H9 (cell line): ENCODE data around the gene FCN2. TPM values are rescaled to one million over a fixed set of nuclear protein-coding genes. Genes with fewer than 3 reads are reported as not detected.

Experiments
- DNase-seq: peaks from one replicate; pipeline ENCODE4 v3.0.0-alpha.2; 2017
- H2AFZ ChIP-seq: one replicate; pipeline ENCODE4 v1.6.1; 2013; ENCODE audit warnings: mild to moderate bottlenecking, low read length, control low read depth, moderate library complexity
- H2AK5ac ChIP-seq: 2 replicates; pipeline ENCODE4 v1.6.1; 2013; ENCODE audit warnings: low read length, control low read depth, mixed read lengths; ENCODE audit not compliant: insufficient read length
- H2BK120ac ChIP-seq: one replicate; pipeline ENCODE4 v1.6.1; 2013; ENCODE audit warnings: low read depth, mild to moderate bottlenecking, low read length, control low read depth, inconsistent platforms; ENCODE audit not compliant: poor library complexity, severe bottlenecking
- H2BK12ac ChIP-seq: 2 replicates; pipeline ENCODE4 v1.6.1; 2013; ENCODE audit warnings: low read length, control low read depth, mixed read lengths, low read depth; ENCODE audit not compliant: insufficient read length
- H2BK15ac ChIP-seq: 2 replicates; pipeline ENCODE4 v1.6.1; 2013; ENCODE audit warnings: low read depth, low read length, control low read depth
- H2BK20ac ChIP-seq: one replicate; pipeline ENCODE4 v1.6.1; 2013; ENCODE audit warnings: low read depth, mild to moderate bottlenecking, low read length, control low read depth, inconsistent platforms; ENCODE audit not compliant: poor library complexity, severe bottlenecking
- H2BK5ac ChIP-seq: 2 replicates; pipeline ENCODE4 v1.6.1; 2013; ENCODE audit warnings: low read length, control low read depth, mixed read lengths; ENCODE audit not compliant: insufficient read length
- H3K14ac ChIP-seq: 2 replicates; pipeline ENCODE4 v1.6.1; 2013; ENCODE audit warnings: low read length, control low read depth; ENCODE audit not compliant: insufficient read depth
- H3K18ac ChIP-seq: 2 replicates; pipeline ENCODE4 v1.6.1; 2013; ENCODE audit warnings: low read depth, mild to moderate bottlenecking, mixed read lengths, low read length, control low read depth; ENCODE audit not compliant: insufficient read length
- H3K23ac ChIP-seq: 2 replicates; pipeline ENCODE4 v1.6.1; 2013; ENCODE audit warnings: low read length, control low read depth, mixed read lengths, low read depth; ENCODE audit not compliant: insufficient read length
- H3K23me2 ChIP-seq: 2 replicates; pipeline ENCODE4 v1.6.1; 2013; ENCODE audit warnings: low read depth, mild to moderate bottlenecking, mixed read lengths, low read length, control low read depth; ENCODE audit not compliant: insufficient read length, poor library complexity, severe bottlenecking
- H3K27ac ChIP-seq: 2 replicates; pipeline ENCODE4 v1.5.1; 2013; ENCODE audit warnings: low read length, control low read depth, mixed read lengths, low read depth; ENCODE audit not compliant: insufficient read length
- H3K27me3 ChIP-seq: 2 replicates; pipeline ENCODE4 v1.6.1; 2013; ENCODE audit warnings: low read length, control low read depth, inconsistent platforms; ENCODE audit not compliant: insufficient read depth
- H3K4ac ChIP-seq: 2 replicates; pipeline ENCODE4 v1.6.1; 2013; ENCODE audit warnings: low read depth, mild to moderate bottlenecking, control low read depth, inconsistent platforms, low read length, moderate library complexity
- H3K4me1 ChIP-seq: 2 replicates; pipeline ENCODE4 v1.6.1; 2013; ENCODE audit warnings: low read length, control low read depth, inconsistent platforms; ENCODE audit not compliant: insufficient read depth
- H3K4me2 ChIP-seq: 2 replicates; pipeline ENCODE4 v1.6.1; 2013; ENCODE audit warnings: low read length, control low read depth, mixed read lengths; ENCODE audit not compliant: insufficient read length, insufficient read depth
- H3K56ac ChIP-seq: 2 replicates; pipeline ENCODE4 v1.6.1; 2013; ENCODE audit warnings: low read depth, mild to moderate bottlenecking, mixed read lengths, low read length, control low read depth; ENCODE audit not compliant: insufficient read length
- H3K79me1 ChIP-seq: 2 replicates; pipeline ENCODE4 v1.6.1; 2013; ENCODE audit warnings: low read depth, mild to moderate bottlenecking, moderate library complexity, low read length, control low read depth, inconsistent platforms; ENCODE audit not compliant: insufficient read depth, poor library complexity, severe bottlenecking
- H3K79me2 ChIP-seq: 2 replicates; pipeline ENCODE4 v1.6.1; 2013; ENCODE audit warnings: low read length, control low read depth, inconsistent platforms; ENCODE audit not compliant: insufficient read depth
- H3K9ac ChIP-seq: 2 replicates; pipeline ENCODE4 v1.6.1; 2013; ENCODE audit warnings: low read length, control low read depth, mixed read lengths; ENCODE audit not compliant: insufficient read length; ENCODE audit errors: extremely low read depth
- H3K9me3 ChIP-seq: one replicate; pipeline ENCODE4 v1.6.1; 2013; ENCODE audit warnings: low read depth, low read length, inconsistent platforms; ENCODE audit not compliant: control insufficient read depth
- H3T11ph ChIP-seq: one replicate; pipeline ENCODE4 v1.6.1; 2013; ENCODE audit warnings: mild to moderate bottlenecking, low read length, control low read depth, inconsistent platforms
- H4K20me1 ChIP-seq: one replicate; pipeline ENCODE4 v1.6.1; 2013; ENCODE audit not compliant: control insufficient read depth, insufficient read length, insufficient read depth
- H4K5ac ChIP-seq: 2 replicates; pipeline ENCODE4 v1.6.1; 2013; ENCODE audit warnings: low read depth, mild to moderate bottlenecking, mixed read lengths, low read length, control low read depth; ENCODE audit not compliant: insufficient read length
- H4K8ac ChIP-seq: replicated peaks from 2 replicates; pipeline ENCODE4 v1.6.1; 2013; ENCODE audit warnings: low read length, control low read depth, mixed read lengths, low read depth; ENCODE audit not compliant: insufficient read length
- H4K91ac ChIP-seq: 2 replicates; pipeline ENCODE4 v1.6.1; 2013; ENCODE audit warnings: low read depth, mild to moderate bottlenecking, moderate library complexity, mixed read lengths, low read length, control low read depth; ENCODE audit not compliant: insufficient read length
- H3K27ac Mint-ChIP-seq, 3 experiments: 2 replicates in 2 of 3; 3 replicates in 1 of 3; pipeline ENCODE4 v1.8.0; 2020 to 2021; ENCODE audit warnings: mixed read lengths in 3 of 3, mild to moderate bottlenecking in 1 of 3, moderate library complexity in 1 of 3
- H3K27me3 Mint-ChIP-seq: 2 replicates; pipeline ENCODE4 v1.8.0; 2021; ENCODE audit warnings: low read depth, mild to moderate bottlenecking, moderate library complexity, mixed read lengths
- H3K36me3 Mint-ChIP-seq, 3 experiments: 2 replicates in 2 of 3; 3 replicates in 1 of 3; pipeline ENCODE4 v1.8.0; 2020 to 2021; ENCODE audit warnings: low read depth in 3 of 3, mixed read lengths in 3 of 3; ENCODE audit not compliant: insufficient read depth in 1 of 3
- H3K4me1 Mint-ChIP-seq, 2 experiments: 2 replicates each; pipeline ENCODE4 v1.8.0; 2020; ENCODE audit warnings: mixed read lengths in 2 of 2
- H3K4me3 Mint-ChIP-seq, 2 experiments: 2 replicates in 1 of 2; 3 replicates in 1 of 2; pipeline ENCODE4 v1.8.0; 2020 to 2021; ENCODE audit warnings: mild to moderate bottlenecking in 2 of 2, mixed read lengths in 2 of 2, moderate library complexity in 1 of 2
- H3K9me3 Mint-ChIP-seq, 2 experiments: 2 replicates in 1 of 2; 3 replicates in 1 of 2; pipeline ENCODE4 v1.8.0; 2020; ENCODE audit warnings: mild to moderate bottlenecking in 2 of 2, mixed read lengths in 2 of 2, moderate library complexity in 1 of 2
- CTCF ChIP-seq: fragments of 200-600 bp; sonication (generic); conservative IDR thresholded peaks from 3 replicates; pipeline ENCODE4 v1.8.0; 2021; ENCODE audit warnings: antibody characterized with exemption, mild to moderate bottlenecking
- WGBS: extraction: QIAGEN DNeasy Blood & Tissue Kit; methylation state at CpG from one replicate; pipeline ENCODE4 v1.1.7; 2013; ENCODE audit warnings: missing lambda C conversion rate, low lambda C conversion rate, mixed read lengths; ENCODE audit not compliant: insufficient read length; ENCODE audit errors: extremely low coverage; 5-methylcytosine and 5-hydroxymethylcytosine counted together
- total RNA-seq: library from RNA; stranded (reverse); gene quantifications from 2 replicates; pipeline ENCODE4 v1.2.1, GENCODE V29; 2021

The FCN2 gene
- total RNA-seq, 1 experiment from 2014 or later, result not detected

GRCh38 chr9:134872482-134873231 lies 8.0 kb upstream of the FCN2 start:
- no peaks in the 10 kb centered on the region for H3K79me1 ChIP-seq
- no peak for TF ChIP-seq CTCF
- no peak overlapping the region for H2BK12ac ChIP-seq
- H2BK120ac ChIP-seq, result no peak overlapping the region
- H3K23ac ChIP-seq, result no peak overlapping the region
- no peaks in the 10 kb centered on the region; a peak in 1 of 7 replicates for H3K36me3 Mint-ChIP-seq
- H3K9me3 Mint-ChIP-seq, result peaks cover 0 to 4% of the 10 kb centered on the region in 2 experiments; a peak in 1 of 5 replicates
- H3K27me3 Mint-ChIP-seq, result no peaks in the 10 kb centered on the region; the same call in 1 of the 2 replicates
- H3K4ac ChIP-seq, result no peak overlapping the region
- H3K27me3 ChIP-seq, result no peaks in the 10 kb centered on the region
- H3K56ac ChIP-seq, result no peak overlapping the region
- H2BK20ac ChIP-seq, result no peak overlapping the region
- H2AFZ ChIP-seq, result no peak overlapping the region
- no peaks in the 10 kb centered on the region for H4K20me1 ChIP-seq
- no peak overlapping the region for H3T11ph ChIP-seq
- no peak overlapping the region for H3K27ac Mint-ChIP-seq
- no peak overlapping the region for H3K4me2 ChIP-seq
- no peaks in the 10 kb centered on the region for H3K9me3 ChIP-seq
- no peak overlapping the region for H3K4me3 Mint-ChIP-seq
- peak; percentile 15 for DNase-seq
- no peak overlapping the region for H2AK5ac ChIP-seq
- no peaks in the 10 kb centered on the region for H3K4me1 ChIP-seq
- no peak overlapping the region for H3K9ac ChIP-seq
- H2BK5ac ChIP-seq, result no peak overlapping the region
- no peak overlapping the region for H2BK15ac ChIP-seq
- H3K79me2 ChIP-seq, result no peaks in the 10 kb centered on the region
- no peaks in the 10 kb centered on the region for H3K4me1 Mint-ChIP-seq
- no CpG with 5 or more reads among the region's 24 CpGs for WGBS
- no peaks in the 10 kb centered on the region for H3K23me2 ChIP-seq
- H4K91ac ChIP-seq, result no peak overlapping the region
- H3K14ac ChIP-seq, result no peak overlapping the region
- H3K27ac ChIP-seq, result no peak overlapping the region
- H4K8ac ChIP-seq, result no peak overlapping the region
- no peak overlapping the region for H3K18ac ChIP-seq
- no peak overlapping the region for H4K5ac ChIP-seq
